ENCODE results near the gene ATP4B.

- no peak for TF ChIP-seq CTCF (IDR thresholded peaks at IDR 0.05)
- no peak for TF ChIP-seq POLR2A (IDR thresholded peaks at IDR 0.05)
Observed at GRCh38 chr13:113650731-113651148, 7.3 kb downstream of the ATP4B start.
